Fibroblast of lung (primary cell): Measurements from ENCODE around the gene CTRL. TPM values are rescaled to one million over a fixed set of nuclear protein-coding genes. Genes with fewer than 3 reads are reported as not detected.
"Not testable (repeated sequence)": the region's sequence is repeated elsewhere in the genome, so short reads cannot be mapped to it uniquely, and the experiment has no call there.

ENCODE experiments used
- DNase-seq, 2 donors: peaks; one replicate each; pipeline versions ENCODE4 v3.0.0 to v3.0.0-alpha.2; 2010; ENCODE audit warnings: low read depth in 2 of 2
- H2AFZ ChIP-seq: 2 replicates; pipeline ENCODE4 v1.5.1; 2012; ENCODE audit warnings: low read length, control low read depth, inconsistent platforms
- H3K27ac ChIP-seq: 2 replicates; pipeline ENCODE4 v1.5.1; 2011; ENCODE audit warnings: low read length, control low read depth; ENCODE audit not compliant: insufficient read depth
- H3K27me3 ChIP-seq: 2 replicates; pipeline ENCODE4 v1.5.1; 2011; ENCODE audit warnings: mild to moderate bottlenecking, low read length; ENCODE audit not compliant: control insufficient read depth, insufficient read depth
- H3K36me3 ChIP-seq: 2 replicates; pipeline ENCODE4 v1.5.1; 2011; ENCODE audit warnings: low read length; ENCODE audit not compliant: control insufficient read depth, insufficient read depth
- H3K4me1 ChIP-seq: 2 replicates; pipeline ENCODE4 v1.5.1; 2011; ENCODE audit warnings: low read length; ENCODE audit not compliant: control insufficient read depth, insufficient read depth; ENCODE audit errors: extremely low read depth
- H3K4me2 ChIP-seq: 2 replicates; pipeline ENCODE4 v1.5.1; 2011; ENCODE audit warnings: low read length, control low read depth; ENCODE audit not compliant: insufficient read depth; ENCODE audit errors: extremely low read depth
- H3K4me3 ChIP-seq, 4 experiments: fragments of 200-600 bp in 1 of 4; sonication (generic) in 1 of 4; replicated peaks in 1 of 4; 2 replicates each; pipeline ENCODE4 v1.5.1; 2011 to 2016; ENCODE audit warnings: low read length in 4 of 4, low read depth in 3 of 4, mild to moderate bottlenecking in 3 of 4, control low read depth in 2 of 4, inconsistent platforms in 1 of 4, mixed read lengths in 1 of 4; ENCODE audit not compliant: insufficient read depth in 1 of 4; ENCODE audit errors: control extremely low read depth in 1 of 4
- H3K79me2 ChIP-seq: 2 replicates; pipeline ENCODE4 v1.5.1; 2012; ENCODE audit warnings: mild to moderate bottlenecking, low read length, inconsistent platforms; ENCODE audit not compliant: control insufficient read depth, insufficient read depth
- H3K9ac ChIP-seq: 2 replicates; pipeline ENCODE4 v1.5.1; 2011; ENCODE audit warnings: mild to moderate bottlenecking, low read length, control low read depth; ENCODE audit not compliant: insufficient read depth
- H3K9me3 ChIP-seq: 2 replicates; pipeline ENCODE4 v1.5.1; 2012; ENCODE audit warnings: low read depth, low read length; ENCODE audit not compliant: control insufficient read depth, insufficient read depth
- H4K20me1 ChIP-seq: 2 replicates; pipeline ENCODE4 v1.5.1; 2011; ENCODE audit warnings: low read length; ENCODE audit not compliant: control insufficient read depth, insufficient read depth; ENCODE audit errors: extremely low read depth
- CTCF ChIP-seq, 2 donors: IDR thresholded peaks in 1 of 2; conservative IDR thresholded peaks in 1 of 2; 1 replicate in 1 of 2; 2 replicates in 1 of 2; pipeline ENCODE4 v1.5.1; 2011 to 2012; ENCODE audit warnings: low read length in 2 of 2, control low read depth in 1 of 2, inconsistent platforms in 1 of 2, low read depth in 1 of 2, mild to moderate bottlenecking in 1 of 2
- EZH2 ChIP-seq: IDR thresholded peaks from 2 replicates; pipeline ENCODE4 v1.5.1; 2012; ENCODE audit warnings: low read length, control low read depth, mild to moderate bottlenecking; ENCODE audit errors: missing control alignments
- polyA plus RNA-seq, 2 donors: library from polyadenylated mRNA; depleted of rRNA in 1 of 2; stranded (reverse) in 1 of 2; unstranded in 1 of 2; fragments of >200 nt; gene quantifications; 2 replicates each; pipeline ENCODE4 v1.2.1, GENCODE V29; 2011 to 2012; ENCODE audit warnings: missing spikeins in 1 of 2
- total RNA-seq: library from RNA; depleted of rRNA; stranded (reverse); fragments of >200 nt; gene quantifications from 2 replicates; pipeline ENCODE4 v1.2.1, GENCODE V29; 2014

The CTRL gene
- total and polyA plus RNA-seq, 2 donors (not counting 1 experiment from before 2014, with no cell fraction given) = 0.14 to 0.33 TPM

GRCh38 chr16:67975321-67976105 lies 43.9 kb upstream of the CTRL start:
- Histone ChIP-seq H2AFZ (no peak overlapping the region), H3K27ac (no peak overlapping the region), H3K9me3 (no peaks in the 10 kb centered on the region), H3K9ac (no peak overlapping the region), H4K20me1 (no peaks in the 10 kb centered on the region), H3K4me2 (no peak overlapping the region), H3K36me3 (no peaks in the 10 kb centered on the region), H3K79me2 (no peaks in the 10 kb centered on the region), H3K4me3 (no peak overlapping the region), H3K27me3 (peaks cover 11% of the 10 kb centered on the region), H3K4me1 (no peaks in the 10 kb centered on the region)
- DNase-seq = no peak
- no peak for TF ChIP-seq EZH2
- no peak for TF ChIP-seq CTCF (conservative IDR thresholded peaks at IDR 0.05 in 1 of 2, IDR thresholded peaks at IDR 0.05 in 1 of 2; ENCODE audit: low read depth in 1 of 2, low read length in 2 of 2)

- DNase-seq, H3K9ac ChIP-seq: not testable (repeated sequence)
Measured at GRCh38 chr16:67972285-67972684, 40.6 kb upstream of the CTRL start.

GRCh38 chr16:67971111-67971510 lies 39.4 kb upstream of the CTRL start:
- Histone ChIP-seq H3K36me3 (no peaks in the 10 kb centered on the region), H4K20me1 (no peaks in the 10 kb centered on the region), H3K4me1 (peaks cover 15% of the 10 kb centered on the region), H2AFZ (no peak overlapping the region), H3K4me3 (no peak overlapping the region), H3K27me3 (peaks cover under 1% of the 10 kb centered on the region), H3K27ac (no peak overlapping the region), H3K4me2 (no peak overlapping the region), H3K79me2 (peaks cover 22% of the 10 kb centered on the region), H3K9ac (no peak overlapping the region), H3K9me3 (no peaks in the 10 kb centered on the region)
- TF ChIP-seq CTCF (conservative IDR thresholded peaks at IDR 0.05 in 1 of 2, IDR thresholded peaks at IDR 0.05 in 1 of 2; ENCODE audit: low read depth in 1 of 2, low read length in 2 of 2) (no peak), EZH2 (no peak)
- DNase-seq = no peak

More at GRCh38 chr16:67972285-67972684, 40.6 kb upstream of the CTRL start:
- peaks cover 10% of the 10 kb centered on the region for H3K79me2 ChIP-seq
- not testable (repeated sequence) for H3K36me3 ChIP-seq, H3K4me2 ChIP-seq, H3K27ac ChIP-seq, H4K20me1 ChIP-seq, H2AFZ ChIP-seq, H3K4me3 ChIP-seq, H3K9me3 ChIP-seq, H3K4me1 ChIP-seq
- H3K27me3 ChIP-seq = peaks cover 10% of the 10 kb centered on the region
